GM21576 (cell line): ENCODE data around the gene DLGAP3.

Experiments
- ATAC-seq: cut with Tn5 transposase; IDR thresholded peaks from one replicate; pipeline ENCODE4 v1.9.1; 2021; ENCODE audit warnings: mild to moderate bottlenecking, moderate library complexity; ENCODE audit not compliant: unreplicated experiment

The DLGAP3 gene

GRCh38 chr1:34906222-34906621, 23.2 kb downstream of the DLGAP3 start:
- ATAC-seq = no peak

GRCh38 chr1:34905098-34905459, 24.4 kb downstream of the DLGAP3 start:
- ATAC-seq = no peak

DNA sequence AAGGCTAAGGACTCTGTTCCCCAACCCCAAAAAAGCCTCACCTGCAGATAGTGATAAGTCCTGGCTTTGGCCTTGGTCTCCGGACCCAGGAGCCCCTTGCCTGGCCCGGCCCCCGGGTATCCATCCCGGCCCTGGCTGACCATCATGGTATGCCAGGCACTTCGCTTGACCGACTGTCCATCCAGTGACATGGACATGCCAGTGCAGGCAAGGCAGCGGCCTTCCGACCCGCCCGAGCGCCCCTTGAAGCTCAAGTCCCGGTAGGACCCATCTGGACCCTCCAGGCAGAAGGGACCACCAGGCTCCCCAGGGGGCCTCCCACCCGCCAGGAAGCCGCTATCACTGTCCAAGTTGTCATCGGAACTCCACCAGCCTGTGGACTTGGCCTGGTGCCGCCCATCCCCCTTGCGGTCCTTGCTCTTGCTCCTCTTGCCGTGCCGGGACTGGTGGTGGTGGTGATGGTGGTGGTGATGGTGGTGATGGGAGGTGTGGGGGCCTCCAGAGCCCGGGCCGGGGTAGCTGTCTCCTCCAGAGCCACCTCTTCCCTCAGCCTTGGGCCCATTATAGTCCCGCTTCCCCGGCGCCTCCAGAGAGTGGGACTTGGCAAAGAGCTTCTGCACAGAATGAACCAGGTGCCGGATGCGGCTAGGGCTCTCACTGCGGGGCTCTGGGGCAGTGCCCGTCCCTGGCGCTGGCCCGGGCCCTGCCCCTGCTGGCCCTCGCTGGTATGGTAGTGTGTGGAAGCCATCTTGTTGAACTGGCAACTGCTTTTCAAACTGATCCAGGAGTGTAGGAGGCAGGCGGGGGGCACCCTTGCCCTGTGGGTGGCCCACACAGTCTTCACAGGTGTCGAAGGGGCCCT, 25.0 kb downstream of the DLGAP3 start:
- no peak for ATAC-seq

DNA sequence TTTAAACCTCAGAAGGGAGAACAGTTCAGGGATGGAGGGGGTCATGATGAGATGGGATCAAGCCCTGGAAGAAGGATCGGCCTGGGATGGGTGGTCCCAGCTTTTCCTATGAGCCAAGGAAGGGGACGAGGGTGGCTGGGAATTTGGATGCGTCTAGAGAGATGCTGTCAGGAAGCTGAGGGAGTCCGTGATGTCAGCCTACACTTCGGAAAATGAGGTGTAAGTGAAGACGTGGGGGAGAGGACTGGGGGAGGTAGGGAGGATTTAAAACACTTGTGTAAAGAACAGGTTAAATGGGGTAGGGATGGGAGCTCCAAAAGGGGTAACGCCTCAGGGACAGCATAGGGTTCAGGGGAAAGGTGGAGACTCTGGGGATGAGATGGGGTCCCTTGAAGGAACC, 27.5 kb downstream of the DLGAP3 start:
- no peak for ATAC-seq

GRCh38 chr1:34900775-34901502, 28.5 kb downstream of the DLGAP3 start:
- ATAC-seq = no peak

DNA sequence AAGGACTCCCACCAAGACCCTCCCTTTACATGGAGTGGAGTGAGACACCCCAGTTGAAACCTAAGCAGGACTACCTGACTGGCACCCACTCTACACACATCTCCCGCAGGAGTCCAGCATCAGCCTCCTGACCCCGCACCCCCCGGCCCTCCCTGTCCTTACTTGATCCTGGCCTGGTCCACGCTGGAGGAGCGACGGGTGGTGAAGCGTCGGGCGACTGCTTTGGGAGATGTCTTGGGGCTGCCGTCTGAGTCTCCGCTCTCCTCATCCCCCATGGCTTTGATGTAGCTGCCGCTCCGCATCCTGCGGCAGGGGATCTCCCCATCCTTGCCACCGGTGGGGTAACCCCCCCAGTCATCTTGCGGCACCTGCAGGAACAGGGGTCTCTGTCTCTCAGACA, 29.5 kb downstream of the DLGAP3 start:
- ATAC-seq = no peak

DNA sequence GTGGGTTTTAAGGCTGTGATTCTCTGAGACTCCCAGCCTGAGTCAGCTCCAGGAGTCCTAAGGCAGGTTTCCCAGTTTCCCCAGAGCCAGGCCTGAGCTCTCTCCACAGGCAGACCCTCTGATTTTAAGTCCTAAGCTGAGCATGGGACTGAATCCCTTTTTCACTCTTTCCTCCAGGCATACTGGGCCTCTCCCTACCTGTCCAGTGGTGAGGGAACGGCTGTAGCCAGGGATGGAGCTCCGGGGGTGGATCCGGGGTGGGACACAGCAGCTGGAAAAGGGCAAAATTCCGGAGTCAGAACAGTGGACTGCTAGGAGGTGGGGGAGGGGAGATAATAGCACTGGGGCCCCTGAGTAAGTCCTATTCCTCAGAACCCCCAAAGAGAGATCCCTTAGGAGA, 30.0 kb downstream of the DLGAP3 start:
- no peak for ATAC-seq

DNA sequence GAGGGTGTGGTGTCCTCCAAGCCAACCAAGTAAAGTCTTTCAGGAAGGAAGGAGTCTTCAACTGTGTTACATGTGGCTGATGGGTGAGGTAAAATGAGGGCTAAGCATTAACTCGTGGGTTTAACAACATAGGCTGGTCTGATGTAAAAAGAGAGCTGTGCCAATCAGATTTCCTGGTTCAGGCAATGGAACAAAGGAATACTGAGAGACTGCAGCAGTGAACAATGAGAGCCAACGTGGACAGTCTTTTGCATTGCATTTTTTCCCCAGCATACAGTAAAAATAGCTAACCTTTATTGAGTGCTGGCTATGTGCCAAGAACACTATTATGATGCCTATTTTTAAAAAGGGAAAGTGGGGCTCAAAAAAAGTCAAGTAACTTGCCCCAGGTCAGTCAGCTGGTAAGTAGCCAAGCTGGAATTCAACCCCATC, 31.1 kb downstream of the DLGAP3 start:
- ATAC-seq = no peak

DNA sequence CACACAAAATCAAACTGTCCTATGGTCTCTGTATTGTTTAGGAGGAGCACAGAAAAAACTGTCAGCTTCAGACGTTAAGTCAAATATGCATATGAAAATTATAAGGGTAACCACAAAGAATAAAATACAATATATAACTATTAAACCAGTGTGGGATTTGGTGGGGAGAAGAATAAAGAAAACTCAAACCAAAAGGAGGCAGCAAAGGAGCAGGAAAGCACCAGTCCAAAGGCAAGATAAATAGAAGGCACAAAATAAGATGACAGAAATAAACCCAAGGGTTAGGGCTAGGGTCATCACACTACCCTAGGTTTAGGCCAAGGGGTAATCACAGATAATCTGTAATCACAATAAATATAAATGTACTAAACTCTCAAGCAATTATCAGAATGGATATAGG, 32.8 kb downstream of the DLGAP3 start:
- no peak for ATAC-seq

- ATAC-seq = no peak
Measured at GRCh38 chr1:34889705-34890104, 39.7 kb downstream of the DLGAP3 start.

- no peak for ATAC-seq
Measured at GRCh38 chr1:34887593-34887992, 41.9 kb downstream of the DLGAP3 start.

- ATAC-seq = no peak
Measured at GRCh38 chr1:34885405-34886247, 43.8 kb downstream of the DLGAP3 start.

GRCh38 chr1:34884961-34885360, 44.5 kb downstream of the DLGAP3 start:
- no peak for ATAC-seq

GRCh38 chr1:34884536-34884935, 44.9 kb downstream of the DLGAP3 start:
- no peak for ATAC-seq

GRCh38 chr1:34879230-34879629, 50.2 kb downstream of the DLGAP3 start:
- no peak for ATAC-seq

GRCh38 chr1:34876406-34876805, 53.0 kb downstream of the DLGAP3 start:
- no peak for ATAC-seq

- no peak for ATAC-seq
Measured at GRCh38 chr1:34874296-34874952, 55.0 kb downstream of the DLGAP3 start.

DNA sequence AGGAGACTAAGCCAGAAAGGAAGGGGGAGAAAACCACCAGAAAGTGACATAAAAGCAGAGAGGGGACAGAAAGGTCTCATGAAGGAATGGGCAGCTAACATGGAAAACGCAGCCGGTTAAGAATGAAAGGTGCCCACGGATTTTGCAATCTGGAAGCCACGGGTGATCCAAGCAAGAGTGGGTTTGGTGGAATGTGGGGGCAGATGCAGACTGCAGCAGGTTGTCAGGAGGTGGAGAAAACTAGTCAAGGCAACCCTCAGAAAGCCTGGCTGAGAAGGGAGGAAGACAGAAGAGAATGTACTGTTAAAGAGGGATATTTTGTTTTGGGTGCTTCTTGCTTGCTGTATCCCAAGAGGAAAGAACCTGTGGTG, 57.3 kb downstream of the DLGAP3 start:
- ATAC-seq = no peak

GRCh38 chr1:34871443-34872132, 57.9 kb downstream of the DLGAP3 start:
- ATAC-seq = no peak

DNA sequence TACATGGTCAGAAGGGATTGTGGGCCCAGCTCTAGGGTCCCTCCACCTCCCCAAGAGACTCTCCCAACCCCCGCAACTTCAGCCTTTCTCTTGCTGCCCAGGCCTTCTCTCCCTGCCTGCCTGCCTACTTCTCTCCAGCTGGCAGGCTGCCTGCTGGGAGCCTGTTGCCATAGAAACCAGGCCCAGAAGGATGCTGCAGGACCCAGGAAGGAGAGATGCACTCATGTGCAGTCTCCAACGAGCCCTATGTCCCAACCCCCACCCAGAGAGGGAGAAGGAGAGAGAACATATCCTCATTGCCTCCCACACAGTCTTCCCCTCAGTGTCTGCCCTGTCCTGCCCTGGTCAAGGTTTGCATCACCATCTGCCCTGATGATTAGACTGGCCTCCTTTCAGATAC, 59.1 kb downstream of the DLGAP3 start:
- ATAC-seq = no peak
